GM10266 (cell line): ENCODE data around the gene PDP2.

Experiments
- DNase-seq: peaks from one replicate; pipeline ENCODE4 v3.0.0; 2012; ENCODE audit errors: extremely low spot score
- CTCF ChIP-seq: IDR thresholded peaks from 2 replicates; pipeline ENCODE4 v1.5.1; 2012; ENCODE audit warnings: mild to moderate bottlenecking, low read depth; ENCODE audit not compliant: control insufficient read depth, insufficient read depth; ENCODE audit errors: missing control alignments

PDP2 gene

GRCh38 chr16:66937725-66938337 lies 57.5 kb downstream of the PDP2 start:
- no peak for DNase-seq
- TF ChIP-seq CTCF, result no peak

GRCh38 chr16:66939366-66939765 lies 59.1 kb downstream of the PDP2 start:
- no peak for TF ChIP-seq CTCF
- no peak for DNase-seq

- TF ChIP-seq CTCF, result no peak
- no peak for DNase-seq
These were observed 59.9 kb downstream of the PDP2 start for GRCh38 chr16:66940236-66940635.
